H1 (cell line): ENCODE results near the gene ZNFX1. TPM values are rescaled to one million over a fixed set of nuclear protein-coding genes. Genes with fewer than 3 reads are reported as not detected.

Experiments used
- CTCF ChIA-PET: fragments of 300-600 bp; sonication (Branson Sonifier 250); formaldehyde crosslinking; loops from one replicate; lab custom pipeline; 2021; ENCODE audit not compliant: partially characterized antibody; lab: Charles Lee
- POLR2A ChIA-PET: fragments of 300-600 bp; sonication (Branson Sonifier 250); formaldehyde crosslinking; loops from one replicate; lab custom pipeline; 2021; ENCODE audit warnings: inconsistent platforms; ENCODE audit not compliant: partially characterized antibody; lab: Charles Lee
- DNase-seq, 2 experiments: peaks; one replicate each; pipeline versions ENCODE4 v3.0.0 to v3.0.0-alpha.2; 2010 to 2022; ENCODE audit warnings: low spot score in 2 of 2, low read depth in 1 of 2, mixed read lengths in 1 of 2
- FAIRE-seq: peaks from 2 replicates; lab custom pipeline; 2011; peaks lifted over from hg19 to GRCh38; lab: Jason Lieb, UNC
- H2AFZ ChIP-seq: 2 replicates; pipeline ENCODE4 v1.8.1; 2012; ENCODE audit warnings: low read length, inconsistent platforms
- H2AK5ac ChIP-seq: 2 replicates; pipeline ENCODE4 v1.6.1; 2013; ENCODE audit warnings: low read depth, low read length
- H2BK120ac ChIP-seq: replicated peaks from 2 replicates; pipeline ENCODE3; 2013; ENCODE audit warnings: low read depth, low read length, inconsistent platforms
- H2BK12ac ChIP-seq: 2 replicates; pipeline ENCODE4 v1.6.1; 2013; ENCODE audit warnings: low read depth, low read length
- H2BK15ac ChIP-seq: 2 replicates; pipeline ENCODE4 v1.6.1; 2013; ENCODE audit warnings: low read length
- H2BK20ac ChIP-seq: 2 replicates; pipeline ENCODE4 v1.6.1; 2013; ENCODE audit warnings: low read length
- H2BK5ac ChIP-seq: 2 replicates; pipeline ENCODE4 v1.6.1; 2013; ENCODE audit warnings: low read depth, low read length
- H3K14ac ChIP-seq: 2 replicates; pipeline ENCODE4 v1.6.1; 2013; ENCODE audit warnings: inconsistent platforms; ENCODE audit not compliant: insufficient read length
- H3K18ac ChIP-seq: 2 replicates; pipeline ENCODE4 v1.6.1; 2013; ENCODE audit warnings: low read length; ENCODE audit errors: extremely low read depth
- H3K23ac ChIP-seq: 2 replicates; pipeline ENCODE4 v1.6.1; 2013; ENCODE audit warnings: inconsistent platforms; ENCODE audit not compliant: insufficient read length
- H3K23me2 ChIP-seq: 2 replicates; pipeline ENCODE4 v1.6.1; 2013; ENCODE audit warnings: low read depth, low read length
- H3K27ac ChIP-seq: 2 replicates; pipeline ENCODE4 v1.6.1; 2011; ENCODE audit warnings: low read depth, low read length, inconsistent platforms
- H3K27me3 ChIP-seq, 4 experiments: replicated peaks in 1 of 4; 1 replicate in 1 of 4; 2 replicates in 3 of 4; pipeline versions ENCODE4 v1.6.1 to v1.8.1; 2011 to 2013; ENCODE audit warnings: low read length in 3 of 4, mild to moderate bottlenecking in 3 of 4, inconsistent platforms in 2 of 4, mixed read lengths in 2 of 4, moderate library complexity in 1 of 4; ENCODE audit not compliant: control insufficient read depth in 3 of 4, insufficient read depth in 3 of 4; ENCODE audit errors: extremely low read depth in 1 of 4
- H3K36me3 ChIP-seq, 4 experiments: 2 replicates each; pipeline versions ENCODE4 v1.6.1 to v1.8.1; 2011 to 2013; ENCODE audit warnings: mild to moderate bottlenecking in 4 of 4, low read length in 3 of 4, moderate library complexity in 2 of 4, control low read depth in 1 of 4, inconsistent platforms in 1 of 4; ENCODE audit not compliant: insufficient read depth in 4 of 4, control insufficient read depth in 2 of 4
- H3K4ac ChIP-seq: replicated peaks from 2 replicates; pipeline ENCODE3; 2013; ENCODE audit warnings: low read length, low read depth, mixed read lengths, inconsistent platforms; ENCODE audit not compliant: insufficient read length
- H3K4me1 ChIP-seq, 4 experiments: replicated peaks in 1 of 4; 1 replicate in 1 of 4; 2 replicates in 3 of 4; pipeline versions ENCODE4 v1.6.1 to v1.8.1; 2011 to 2013; ENCODE audit warnings: low read length in 3 of 4, inconsistent platforms in 2 of 4, mixed read lengths in 1 of 4; ENCODE audit not compliant: insufficient read depth in 4 of 4, control insufficient read depth in 3 of 4
- H3K4me2 ChIP-seq, 2 experiments: 2 replicates each; pipeline versions ENCODE4 v1.6.1 to v1.8.1; 2011 to 2013; ENCODE audit warnings: low read depth in 2 of 2, low read length in 2 of 2, control low read depth in 1 of 2, inconsistent platforms in 1 of 2, mild to moderate bottlenecking in 1 of 2; ENCODE audit not compliant: insufficient read depth in 1 of 2
- H3K4me3 ChIP-seq, 4 experiments: fragments of 200-600, 300-600 bp in 1 of 4; sonication (generic), shearing (Covaris generic), sonication (Bioruptor Twin) in 1 of 4; 2 replicates each; pipeline versions ENCODE4 v1.5.1 to v1.8.1; 2011 to 2016; ENCODE audit warnings: low read length in 4 of 4, low read depth in 3 of 4, control low read depth in 2 of 4, inconsistent platforms in 2 of 4, mild to moderate bottlenecking in 2 of 4, mixed read lengths in 1 of 4, moderate library complexity in 1 of 4; ENCODE audit not compliant: insufficient read depth in 2 of 4; ENCODE audit errors: extremely low read depth in 1 of 4
- H3K56ac ChIP-seq: replicated peaks from 2 replicates; pipeline ENCODE3; 2013; ENCODE audit warnings: low read depth, mild to moderate bottlenecking, mixed read lengths, low read length, inconsistent platforms; ENCODE audit not compliant: insufficient read length
- H3K79me1 ChIP-seq: 2 replicates; pipeline ENCODE4 v1.6.1; 2013; ENCODE audit warnings: low read depth, low read length, control low read depth
- H3K79me2 ChIP-seq, 2 experiments: 2 replicates each; pipeline versions ENCODE4 v1.6.1 to v1.8.1; 2012 to 2013; ENCODE audit warnings: low read length in 2 of 2, mild to moderate bottlenecking in 2 of 2, inconsistent platforms in 1 of 2; ENCODE audit not compliant: insufficient read depth in 2 of 2, control insufficient read depth in 1 of 2
- H3K9ac ChIP-seq, 4 experiments: replicated peaks in 1 of 4; 1 replicate in 1 of 4; 2 replicates in 3 of 4; pipeline versions ENCODE4 v1.6.1 to v1.8.1; 2011 to 2013; ENCODE audit warnings: low read depth in 3 of 4, low read length in 3 of 4, control low read depth in 2 of 4, mild to moderate bottlenecking in 2 of 4, moderate library complexity in 2 of 4, inconsistent platforms in 1 of 4; ENCODE audit errors: extremely low read depth in 1 of 4
- H3K9me3 ChIP-seq, 2 experiments: 2 replicates each; pipeline versions ENCODE4 v1.6.1 to v1.8.1; 2012 to 2013; ENCODE audit warnings: mild to moderate bottlenecking in 2 of 2, moderate library complexity in 2 of 2, control low read depth in 1 of 2, inconsistent platforms in 1 of 2, low read depth in 1 of 2, low read length in 1 of 2, mixed read lengths in 1 of 2; ENCODE audit not compliant: insufficient read depth in 2 of 2
- H4K20me1 ChIP-seq, 2 experiments: replicated peaks in 1 of 2; 2 replicates each; pipeline versions ENCODE3 to v1.8.1; 2011 to 2013; ENCODE audit warnings: inconsistent platforms in 2 of 2, low read length in 2 of 2, mild to moderate bottlenecking in 1 of 2; ENCODE audit not compliant: insufficient read depth in 2 of 2, control insufficient read depth in 1 of 2
- H4K5ac ChIP-seq: 2 replicates; pipeline ENCODE4 v1.6.1; 2013; ENCODE audit warnings: low read length, low read depth, mixed read lengths, inconsistent platforms; ENCODE audit not compliant: insufficient read length
- H4K8ac ChIP-seq: 2 replicates; pipeline ENCODE4 v1.8.0; 2013; ENCODE audit warnings: mild to moderate bottlenecking, moderate library complexity, low read length, inconsistent platforms; ENCODE audit not compliant: insufficient read depth; ENCODE audit errors: extremely low read depth
- H4K91ac ChIP-seq: replicated peaks from 2 replicates; pipeline ENCODE3; 2013; ENCODE audit warnings: low read length, mixed read lengths, inconsistent platforms; ENCODE audit not compliant: insufficient read length
- EP300 ChIP-seq, 2 experiments: IDR thresholded peaks; 1 replicate in 1 of 2; 2 replicates in 1 of 2; pipeline ENCODE4 v1.6.1; 2011 to 2012; ENCODE audit warnings: low read depth in 2 of 2, low read length in 2 of 2, mild to moderate bottlenecking in 2 of 2, borderline replicate concordance in 1 of 2, inconsistent platforms in 1 of 2, moderate library complexity in 1 of 2
- POLR2A ChIP-seq, 2 experiments: IDR thresholded peaks; 1 replicate in 1 of 2; 2 replicates in 1 of 2; pipeline ENCODE4 v1.6.1; 2011; ENCODE audit warnings: low read depth in 2 of 2, low read length in 2 of 2, mild to moderate bottlenecking in 2 of 2; ENCODE audit errors: control extremely low read depth in 1 of 2
- WGBS, 2 experiments: shearing (Covaris generic) in 1 of 2; methylation state at CpG; one replicate each; pipeline versions ENCODE4 v1.1.6 to v1.1.7; 2013 to 2015; ENCODE audit warnings: low lambda C conversion rate in 2 of 2, mixed read lengths in 2 of 2, inconsistent platforms in 1 of 2, low coverage in 1 of 2, missing lambda C conversion rate in 1 of 2; ENCODE audit not compliant: insufficient replicate concordance in 2 of 2, insufficient coverage in 1 of 2, insufficient read length in 1 of 2; ENCODE audit errors: extremely low coverage in 1 of 2, missing lambda C conversion rate in 1 of 2; 5-methylcytosine and 5-hydroxymethylcytosine counted together
- polyA plus RNA-seq, 7 experiments: library from polyadenylated mRNA; depleted of rRNA in 3 of 7; stranded (reverse) in 5 of 7; unstranded in 2 of 7; fragments of >200 nt in 5 of 7; fragments of 200-250 nt in 2 of 7; gene quantifications; 1 replicate in 5 of 7; 2 replicates in 1 of 7; 4 replicates in 1 of 7; pipeline versions ENCODE4 v1.2.1 to v1.2.3, GENCODE V29; 2011 to 2013; ENCODE audit warnings: missing spikeins in 2 of 7, mixed read lengths in 2 of 7
- total RNA-seq: library from RNA; stranded (reverse); fragmentation: NEBNext Ultra II Directional; extraction: Animal tissue kit (Norgen Biotek cat#: 25700); gene quantifications from 2 replicates; pipeline ENCODE4 v1.2.1, GENCODE V29; 2021

The ZNFX1 gene
- total and polyA plus RNA-seq, 2 of the 8 experiments (the other 6 are each of a cell fraction or from before 2014, with no cell fraction given), result 3.1 to 11.3 TPM

DNA sequence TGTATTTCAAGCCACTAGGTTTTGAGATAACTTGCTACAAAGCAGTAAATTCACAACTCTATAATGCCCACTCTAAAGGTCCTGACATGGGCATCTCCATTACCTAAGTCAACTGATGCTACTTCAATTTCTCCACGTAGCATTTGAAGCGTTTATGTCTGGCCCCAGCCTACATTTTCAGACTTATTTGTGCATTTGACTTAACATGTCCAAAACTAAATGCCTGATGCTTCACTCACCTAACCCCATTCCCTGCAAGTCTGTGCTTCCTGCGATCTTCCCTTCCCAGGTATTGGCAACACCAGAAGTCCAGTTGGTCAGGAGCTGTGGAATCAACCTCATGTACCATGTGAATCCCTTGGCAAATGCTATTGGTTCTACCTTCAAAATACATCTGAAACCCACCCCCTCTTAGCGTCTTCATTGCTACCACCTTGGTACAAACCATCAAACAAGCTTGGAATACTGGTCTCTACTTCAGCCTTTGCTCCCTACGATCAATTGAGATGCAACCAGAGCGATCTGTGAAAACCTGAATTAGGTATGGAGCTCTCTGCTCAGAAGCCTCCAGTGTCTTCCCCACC is 12.8 kb upstream of the ZNFX1 start:
- WGBS, 2 experiments, result 80% methylated on average over 6 of the region's 6 CpGs; no CpG with 5 or more reads in 1 of the 2 experiments
- H3K9ac ChIP-seq, result no peak overlapping the region
- peaks cover 10 to 24% of the 10 kb centered on the region in 2 experiments for H3K79me2 ChIP-seq
- DNase-seq (no peak), FAIRE-seq (no peak)
- no peaks in the 10 kb centered on the region for H3K23me2 ChIP-seq
- H4K20me1 ChIP-seq, result peaks cover 17 to 24% of the 10 kb centered on the region in 2 experiments
- H3K27ac ChIP-seq, result 0 out of 2 replicates have a peak overlapping the region, but pooled peaks have one; percentile 16
- no peak overlapping the region for H2BK15ac ChIP-seq
- no peak overlapping the region for H2BK12ac ChIP-seq
- no peak overlapping the region for H3K18ac ChIP-seq
- peak; percentile 15 to 60; a peak in 2 of 3 replicates for TF ChIP-seq POLR2A (IDR thresholded peaks at IDR 0.05; ENCODE audit: control extremely low read depth in 1 of 2, low read depth in 2 of 2, low read length in 2 of 2)
- no peak for TF ChIP-seq EP300 (IDR thresholded peaks at IDR 0.05; ENCODE audit: borderline replicate concordance in 1 of 2, low read depth in 2 of 2, low read length in 2 of 2)
- no peak overlapping the region for H3K23ac ChIP-seq
- H3K4me1 ChIP-seq, result peaks cover 2 to 13% (median 4%) of the 10 kb centered on the region in 4 experiments; a peak in 5 of 7 replicates
- H3K4me2 ChIP-seq, result no peak overlapping the region
- no peak overlapping the region for H2BK20ac ChIP-seq
- H3K56ac ChIP-seq, result no peak overlapping the region
- H3K9me3 ChIP-seq, result no peaks in the 10 kb centered on the region
- H3K79me1 ChIP-seq, result no peaks in the 10 kb centered on the region; the same call in 1 of the 2 replicates
- no peak overlapping the region for H4K91ac ChIP-seq
- H3K14ac ChIP-seq, result no peak overlapping the region
- H3K36me3 ChIP-seq, result peaks cover 33 to 58% (median 46%) of the 10 kb centered on the region in 4 experiments
- no peaks in the 10 kb centered on the region for H3K27me3 ChIP-seq
- no peak overlapping the region for H4K5ac ChIP-seq
- no peak overlapping the region for H2AK5ac ChIP-seq
- no peak overlapping the region for H3K4ac ChIP-seq
- H4K8ac ChIP-seq, result no peak overlapping the region
- H2BK120ac ChIP-seq, result no peak overlapping the region
- no peak overlapping the region for H2AFZ ChIP-seq
- no peak overlapping the region for H3K4me3 ChIP-seq
- ChIA-PET POLR2A (interaction anchor here (1.4 to 18.5 kb wide), 5 partner anchors 11 to 44 kb away, joined by 4 to 1132 read pairs (median 8); partner anchors contain the start of gene ZNFX1), CTCF (interaction anchor here (0.7 to 3.2 kb wide), 4 partner anchors 9 to 30 kb away, joined by 3 to 26 read pairs (median 6); no protein-coding TSS in a partner anchor)
- H2BK5ac ChIP-seq, result no peak overlapping the region
